GM10248 (cell line): ENCODE results near the gene SLC2A5.

ENCODE experiments used
- CTCF ChIA-PET: fragments of 300-600 bp; sonication (Branson Sonifier 250); formaldehyde crosslinking; extraction: SDS; loops from one replicate; lab custom pipeline; 2021; ENCODE audit warnings: antibody characterized with exemption; lab: Yijun Ruan, JAX
- POLR2A ChIA-PET: fragments of 350-650 bp; sonication (Branson Sonifier 250); formaldehyde crosslinking; extraction: SDS; loops from one replicate; lab custom pipeline; 2020; ENCODE audit warnings: antibody characterized with exemption; lab: Yijun Ruan, JAX
- DNase-seq: peaks from one replicate; pipeline ENCODE4 v3.0.0; 2012; ENCODE audit errors: extremely low spot score
- CTCF ChIP-seq: IDR thresholded peaks from 2 replicates; pipeline ENCODE4 v1.5.1; 2012; ENCODE audit warnings: mild to moderate bottlenecking, low read depth; ENCODE audit errors: extremely low read depth, missing control alignments, control extremely low read depth

Gene SLC2A5

GRCh38 chr1:9069326-9070100 lies at the start of gene SLC2A5:
SLC2A5 (minus strand) TSS chr1:9069635; CDS start chr1:9069536, 99 bp downstream.
- peak; percentile 83 for DNase-seq
- no peak for TF ChIP-seq CTCF
- ChIA-PET POLR2A (interaction anchor here (1.1 kb wide), 1 partner anchor 12 kb away, joined by 8 read pairs; no protein-coding TSS in a partner anchor), CTCF (interaction anchor here (0.5 to 1.3 kb wide), 4 partner anchors 9 to 344 kb away, joined by 3 to 6 read pairs (median 4); no protein-coding TSS in a partner anchor)

GRCh38 chr1:9118186-9118585 lies 48.8 kb upstream of the SLC2A5 start:
- DNase-seq = no peak
- ChIA-PET POLR2A (interaction anchor here (0.5 kb wide), 1 partner anchor 59 kb away, joined by 4 read pairs; no protein-coding TSS in a partner anchor), CTCF (interaction anchor here (0.8 to 8.2 kb wide), 8 partner anchors 9 to 180 kb away, joined by 3 to 79 read pairs (median 9); no protein-coding TSS in a partner anchor)
- no peak for TF ChIP-seq CTCF

GRCh38 chr1:9115351-9116205 lies 46.1 kb upstream of the SLC2A5 start:
- TF ChIP-seq CTCF = no peak
- DNase-seq = no peak
- CTCF ChIA-PET = interaction anchor here (1.0 to 8.2 kb wide), 5 partner anchors 8 to 81 kb away, joined by 3 to 79 read pairs (median 8); no protein-coding TSS in a partner anchor
- POLR2A ChIA-PET = no interaction called here

GRCh38 chr1:9112961-9113880 lies 43.8 kb upstream of the SLC2A5 start:
- TF ChIP-seq CTCF = no peak
- no peak for DNase-seq
- ChIA-PET POLR2A (no interaction called here), CTCF (interaction anchor here (2.6 to 9.6 kb wide), 4 partner anchors 6 to 85 kb away, joined by 14 to 84 read pairs (median 52); no protein-coding TSS in a partner anchor)

GRCh38 chr1:9111957-9112356 lies 42.5 kb upstream of the SLC2A5 start:
- no peak for TF ChIP-seq CTCF
- POLR2A ChIA-PET = no interaction called here
- no peak for DNase-seq
- CTCF ChIA-PET = interaction anchor here (1.0 to 9.6 kb wide), 17 partner anchors 7 to 192 kb away, joined by 3 to 84 read pairs (median 6); partner anchors contain the start of gene H6PD

GRCh38 chr1:9111357-9111691 lies 41.9 kb upstream of the SLC2A5 start:
- ChIA-PET POLR2A (no interaction called here), CTCF (interaction anchor here (1.0 to 9.6 kb wide), 31 partner anchors 8 to 379 kb away, joined by 3 to 84 read pairs (median 6); partner anchors contain the start of gene H6PD)
- no peak for TF ChIP-seq CTCF
- no peak for DNase-seq
